GM20000 (cell line): Measurements from ENCODE around the gene CAB39.
A peak's percentile ranks its signal among the peaks of the same experiment; 100 is the strongest.

Experiments
- DNase-seq: peaks from one replicate; pipeline ENCODE4 v3.0.0; 2012; ENCODE audit warnings: low spot score
- CTCF ChIP-seq: IDR thresholded peaks from 2 replicates; pipeline ENCODE4 v1.5.1; 2012; ENCODE audit warnings: mild to moderate bottlenecking, control low read depth; ENCODE audit errors: extremely low read depth, missing control alignments

Gene CAB39

GRCh38 chr2:230819433-230819832 is 106.8 kb downstream of the CAB39 start:
- no peak for DNase-seq
- no peak for TF ChIP-seq CTCF

- DNase-seq, result no peak
- TF ChIP-seq CTCF, result no peak
These were observed 108.8 kb downstream of the CAB39 start for GRCh38 chr2:230821261-230821990.

DNA sequence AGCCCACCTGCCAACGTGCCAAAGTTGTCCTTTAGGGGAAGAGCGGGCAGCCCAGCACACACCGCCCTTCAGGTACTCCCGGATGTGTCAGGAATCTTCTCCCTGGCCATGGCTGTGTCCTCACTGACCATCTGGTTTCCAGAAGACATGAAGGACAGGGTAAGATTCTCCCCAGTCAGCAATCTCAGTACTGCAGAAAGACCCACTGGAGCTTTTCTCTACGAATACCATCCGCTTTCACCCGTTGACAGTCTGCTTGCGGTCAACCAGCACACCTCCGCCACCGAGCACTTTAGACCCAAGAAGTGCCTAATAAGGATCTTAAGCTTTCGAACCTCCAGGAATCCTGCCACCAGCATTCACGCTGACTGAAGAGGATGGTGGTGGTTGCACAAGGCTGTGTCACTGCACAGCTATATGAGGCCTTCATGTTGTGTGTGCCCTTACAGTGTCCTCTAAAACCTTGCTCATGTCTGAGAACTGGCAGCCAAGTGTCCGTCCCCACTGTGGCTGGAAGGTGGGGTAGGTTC is 109.4 kb downstream of the CAB39 start:
- DNase-seq, result no peak
- TF ChIP-seq CTCF, result no peak

DNA sequence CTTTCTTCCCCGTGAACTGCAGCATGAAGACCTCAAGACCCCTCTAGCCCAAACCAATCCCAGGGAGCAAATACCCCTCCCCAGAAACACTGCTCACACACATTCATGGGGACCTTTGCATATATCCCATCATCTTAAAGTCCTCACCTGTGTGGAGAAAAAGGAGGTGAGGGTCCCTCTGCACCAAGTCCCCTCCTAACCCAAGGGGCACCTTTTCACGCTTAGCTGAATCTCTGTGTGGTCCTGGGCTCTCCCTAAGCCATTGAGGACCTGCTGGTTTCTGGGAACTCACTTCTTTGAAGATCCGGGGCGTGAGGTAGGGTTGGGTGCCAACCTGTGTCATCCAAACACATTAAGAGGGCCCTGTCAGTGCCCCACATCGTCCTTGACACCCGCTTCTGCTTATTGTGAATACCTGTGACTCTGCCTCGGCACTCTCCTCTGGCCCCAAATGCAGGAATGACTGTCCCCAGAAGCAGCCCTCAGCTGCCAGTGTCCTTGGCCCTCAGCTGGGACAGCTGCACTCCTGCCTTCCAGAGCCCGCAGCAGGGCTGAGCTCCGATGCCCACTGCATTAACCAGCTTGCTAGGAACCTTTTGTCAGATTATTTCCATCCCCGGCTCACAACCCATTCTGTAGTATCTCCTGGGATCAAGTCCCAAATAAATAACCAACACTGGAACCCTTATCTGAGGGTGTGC is 110.8 kb downstream of the CAB39 start:
- no peak for DNase-seq

GRCh38 chr2:230824406-230824978 is 111.8 kb downstream of the CAB39 start:
- DNase-seq, result peak; percentile 83
- peak; percentile 21 for TF ChIP-seq CTCF

More for the DNA sequence above, 110.8 kb downstream of the CAB39 start:
- no peak for TF ChIP-seq CTCF

DNA sequence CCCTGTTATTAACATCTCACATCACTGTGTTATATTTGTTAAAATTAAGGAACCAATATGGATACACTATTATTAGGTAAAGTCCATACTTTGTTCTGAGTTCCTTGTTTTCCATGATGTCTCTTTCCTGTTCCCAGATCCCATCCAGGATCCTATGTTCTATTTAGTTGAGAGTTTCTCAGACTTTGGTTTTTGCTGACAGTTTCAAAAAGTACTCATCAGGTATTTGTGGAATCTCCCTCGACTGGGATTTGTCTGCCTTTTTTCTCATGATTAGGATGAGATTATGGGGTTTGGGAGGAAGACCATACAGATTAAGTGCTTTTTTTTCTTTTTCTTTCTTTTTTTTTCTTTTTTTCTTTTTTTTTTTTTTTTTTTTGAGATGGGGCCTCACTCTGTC is 112.7 kb downstream of the CAB39 start:
- no peak for DNase-seq
- no peak for TF ChIP-seq CTCF

DNA sequence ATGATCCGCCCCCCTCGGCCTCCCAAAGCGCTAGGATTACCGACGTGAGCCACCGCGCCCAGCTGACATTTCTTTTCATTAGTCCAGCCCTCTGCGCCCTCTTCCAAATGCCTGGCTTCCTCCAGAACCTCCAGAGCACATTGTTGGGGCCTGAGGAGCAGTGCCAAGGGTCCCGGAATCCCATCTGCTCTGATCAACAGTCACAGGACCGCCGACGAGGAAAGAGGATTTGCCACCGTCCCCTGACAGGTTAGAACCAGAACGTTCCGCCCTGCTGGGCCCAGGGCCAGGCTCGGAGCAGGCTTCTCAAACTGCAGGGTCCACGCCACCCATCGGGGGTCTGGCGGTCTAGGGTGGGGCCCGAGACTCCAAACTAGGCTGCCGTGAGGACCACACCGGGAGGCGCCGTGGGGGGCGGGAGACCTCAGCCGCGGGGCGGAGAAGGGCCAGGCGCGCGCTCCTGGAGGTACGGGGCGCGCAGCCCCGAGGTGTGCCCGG is 115.2 kb downstream of the CAB39 start:
- DNase-seq, result peak; percentile 32

More for the DNA sequence above, 115.2 kb downstream of the CAB39 start:
- no peak for TF ChIP-seq CTCF
